ENCODE data around the gene TRIP6.
"Not testable (repeated sequence)": the region's sequence is repeated elsewhere in the genome, so short reads cannot be mapped to it uniquely, and the experiment has no call there.

The TRIP6 gene

GRCh38 chr7:100839361-100839760, 27.8 kb upstream of the TRIP6 start:
- DNase-seq: no peak

DNA sequence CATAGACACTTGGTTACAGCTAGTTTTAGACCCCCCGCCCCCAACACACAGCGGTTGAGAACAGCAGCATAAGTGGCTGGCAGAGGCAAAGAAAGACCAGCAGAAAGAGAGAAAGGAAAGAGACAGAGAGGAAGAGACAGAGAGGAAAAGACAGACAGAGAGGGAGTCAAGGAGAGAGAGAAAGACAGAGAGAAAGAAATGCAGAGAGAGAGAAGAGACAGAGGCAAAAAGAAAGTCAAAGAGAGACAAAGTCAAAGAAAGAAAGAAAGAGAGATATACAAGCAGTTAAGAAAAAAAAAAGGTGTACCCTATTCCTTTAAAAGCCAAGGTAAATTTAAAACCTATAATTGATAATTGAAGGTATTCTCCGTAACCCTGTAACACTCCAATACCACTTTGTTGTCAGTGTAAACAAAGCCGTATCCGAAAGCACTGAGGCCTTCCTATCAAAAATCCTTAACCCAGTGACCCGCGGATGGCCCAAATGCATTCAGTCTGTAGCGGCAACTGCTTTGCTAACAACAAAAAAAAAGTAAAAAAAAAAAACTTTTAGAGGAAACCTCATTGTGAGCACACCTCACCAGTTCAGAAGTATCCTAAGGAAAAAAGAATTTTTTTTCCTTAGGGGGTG, 26.6 kb upstream of the TRIP6 start:
- no peak for DNase-seq

- no peak for DNase-seq
Measured at GRCh38 chr7:100847360-100847759, 19.8 kb upstream of the TRIP6 start.

GRCh38 chr7:100852048-100852872, 14.9 kb upstream of the TRIP6 start, which contains the start of gene SLC12A9:
TSS of gene SLC12A9 (plus strand) at chr7:100852713. CDS start at chr7:100854198, 1,485 bp downstream.
- DNase-seq: peak; percentile 80 to 84

- DNase-seq: no peak
Measured at GRCh38 chr7:100854146-100854895, 12.9 kb upstream of the TRIP6 start.

GRCh38 chr7:100854899-100855298, 12.3 kb upstream of the TRIP6 start:
- DNase-seq: not testable (repeated sequence)

GRCh38 chr7:100855515-100855914, 11.7 kb upstream of the TRIP6 start:
- DNase-seq: no peak

DNA sequence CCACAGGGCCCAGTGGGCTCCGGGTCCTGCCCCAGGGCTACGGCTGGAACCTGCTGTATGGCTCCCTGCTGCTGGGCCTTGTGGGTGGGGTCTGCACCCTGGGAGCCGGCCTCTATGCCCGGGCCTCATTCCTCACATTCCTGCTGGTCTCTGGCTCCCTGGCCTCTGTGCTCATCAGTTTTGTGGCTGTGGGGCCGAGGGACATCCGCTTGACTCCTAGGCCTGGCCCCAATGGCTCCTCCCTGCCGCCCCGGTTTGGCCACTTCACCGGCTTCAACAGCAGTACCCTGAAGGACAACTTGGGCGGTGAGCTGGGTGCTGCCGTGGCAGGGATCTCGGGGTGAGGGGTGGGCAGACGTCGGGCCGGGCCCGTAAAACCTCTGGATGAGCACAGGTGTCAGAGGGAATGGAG, 10.3 kb upstream of the TRIP6 start:
- DNase-seq: no peak

GRCh38 chr7:100859856-100860255, 7.3 kb upstream of the TRIP6 start:
- DNase-seq: no peak

DNA sequence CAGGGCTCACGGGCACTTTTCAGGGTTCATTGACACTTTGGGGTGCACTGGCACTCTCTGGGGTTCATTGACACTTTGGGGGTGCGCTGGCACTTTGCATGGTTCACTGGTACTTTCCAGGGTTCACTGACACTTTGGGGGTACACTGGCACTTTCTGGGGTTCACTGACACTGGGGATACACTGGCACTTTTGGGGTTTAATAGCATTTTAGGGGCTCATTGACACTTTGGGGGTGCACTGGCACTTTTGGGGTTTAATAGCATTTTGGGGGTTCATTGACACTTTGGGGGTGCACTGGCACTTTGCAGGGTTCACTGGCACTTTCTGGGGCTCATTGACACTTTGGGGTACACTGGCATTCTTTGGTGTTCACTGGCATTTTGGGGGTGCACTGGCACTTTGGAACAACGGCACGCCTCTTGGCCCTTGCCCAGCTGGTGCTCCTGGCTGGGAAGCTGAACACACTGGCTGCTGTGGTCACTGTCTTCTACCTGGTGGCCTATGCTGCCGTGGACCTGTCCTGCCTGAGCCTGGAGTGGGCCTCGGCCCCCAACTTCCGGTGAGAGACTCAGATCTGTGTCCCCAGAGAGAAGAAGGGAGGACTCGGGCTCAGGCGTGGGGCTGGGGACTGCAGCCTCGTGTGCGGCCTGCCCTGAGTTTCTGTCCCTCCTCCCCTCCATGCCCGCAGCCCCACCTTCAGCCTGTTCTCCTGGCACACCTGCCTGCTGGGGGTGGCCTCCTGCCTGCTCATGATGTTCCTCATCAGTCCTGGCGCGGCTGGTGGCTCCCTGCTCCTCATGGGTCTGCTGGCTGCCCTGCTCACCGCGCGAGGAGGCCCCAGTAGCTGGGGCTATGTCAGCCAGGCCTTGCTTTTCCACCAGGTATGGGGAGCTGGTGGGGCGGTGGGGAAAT, 6.2 kb upstream of the TRIP6 start:
- no peak for DNase-seq

DNA sequence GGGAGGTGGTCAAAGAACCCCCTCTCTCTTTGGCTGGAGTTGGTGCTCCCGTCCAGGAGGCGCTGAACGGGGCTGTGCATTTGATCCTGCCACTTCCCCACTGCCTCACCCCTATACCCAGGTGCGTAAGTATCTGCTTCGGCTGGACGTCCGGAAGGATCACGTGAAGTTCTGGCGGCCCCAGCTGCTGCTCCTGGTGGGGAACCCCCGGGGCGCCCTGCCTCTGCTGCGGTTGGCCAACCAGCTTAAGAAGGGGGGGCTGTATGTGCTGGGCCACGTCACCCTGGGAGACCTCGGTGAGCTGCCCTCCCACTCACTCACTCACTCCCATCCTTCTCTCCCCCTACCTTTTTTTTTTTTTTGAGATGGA, 5.6 kb upstream of the TRIP6 start:
- no peak for DNase-seq

GRCh38 chr7:100863406-100863950, 3.7 kb upstream of the TRIP6 start:
- no peak for DNase-seq

DNA sequence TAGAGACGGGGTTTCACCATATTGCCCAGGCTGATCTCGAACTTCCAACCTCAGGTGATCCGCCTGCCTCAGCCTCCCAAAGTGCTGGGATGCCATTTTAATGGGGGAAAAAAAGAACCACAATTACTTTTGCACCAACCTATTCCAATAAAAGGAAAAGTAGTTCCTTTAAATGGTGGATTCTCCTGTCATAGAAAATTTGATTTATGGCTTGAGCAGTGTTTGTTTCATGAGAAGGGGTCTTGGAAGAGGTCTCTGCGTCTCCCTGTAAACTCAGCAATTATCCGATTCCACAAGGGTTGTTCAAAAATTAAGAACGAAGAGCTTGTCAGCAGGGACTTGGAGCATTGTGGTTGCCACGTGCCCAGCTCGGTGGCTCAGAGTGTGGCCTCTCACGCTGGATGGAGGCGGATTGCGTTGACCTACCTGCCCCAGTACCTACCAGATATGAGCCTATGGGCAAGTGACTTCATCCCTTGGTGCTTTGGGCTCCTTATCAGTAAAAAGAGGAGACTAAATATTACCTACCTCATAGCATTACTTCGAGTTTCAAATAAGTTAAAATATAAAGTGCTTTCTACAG, 2.8 kb upstream of the TRIP6 start:
- no peak for DNase-seq

GRCh38 chr7:100865372-100865911, 1.7 kb upstream of the TRIP6 start:
- DNase-seq: no peak

DNA sequence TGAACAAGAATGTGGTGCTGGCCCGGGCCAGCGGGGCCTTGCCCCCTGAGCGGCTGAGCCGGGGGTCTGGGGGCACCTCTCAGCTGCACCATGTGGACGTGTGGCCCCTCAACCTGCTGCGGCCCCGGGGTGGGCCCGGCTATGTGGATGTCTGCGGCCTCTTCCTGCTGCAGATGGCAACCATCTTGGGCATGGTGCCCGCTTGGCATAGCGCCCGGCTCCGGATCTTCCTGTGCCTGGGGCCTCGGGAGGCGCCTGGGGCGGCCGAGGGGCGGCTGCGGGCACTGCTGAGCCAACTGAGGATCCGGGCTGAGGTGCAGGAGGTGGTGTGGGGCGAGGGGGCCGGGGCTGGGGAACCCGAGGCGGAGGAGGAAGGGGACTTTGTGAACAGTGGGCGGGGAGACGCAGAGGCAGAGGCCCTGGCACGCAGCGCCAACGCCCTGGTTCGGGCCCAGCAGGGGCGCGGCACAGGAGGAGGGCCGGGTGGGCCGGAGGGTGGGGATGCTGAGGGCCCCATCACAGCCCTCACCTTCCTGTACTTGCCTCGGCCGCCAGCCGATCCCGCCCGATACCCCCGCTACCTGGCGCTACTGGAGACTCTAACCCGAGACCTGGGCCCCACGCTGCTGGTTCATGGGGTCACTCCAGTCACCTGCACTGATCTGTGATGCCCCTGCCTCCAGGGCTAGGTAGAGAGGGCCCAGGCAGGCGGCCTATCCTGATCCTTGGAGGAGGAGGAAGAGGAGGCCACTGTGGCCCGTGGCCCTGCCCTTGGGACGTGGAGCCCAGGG, 1.1 kb upstream of the TRIP6 start:
- no peak for DNase-seq

- DNase-seq: no peak
Measured at GRCh38 chr7:100866729-100867039, 503 bp upstream of the TRIP6 start.

- no peak for DNase-seq
Measured at GRCh38 chr7:100867776-100868485, 744 bp downstream of the TRIP6 start.

DNA sequence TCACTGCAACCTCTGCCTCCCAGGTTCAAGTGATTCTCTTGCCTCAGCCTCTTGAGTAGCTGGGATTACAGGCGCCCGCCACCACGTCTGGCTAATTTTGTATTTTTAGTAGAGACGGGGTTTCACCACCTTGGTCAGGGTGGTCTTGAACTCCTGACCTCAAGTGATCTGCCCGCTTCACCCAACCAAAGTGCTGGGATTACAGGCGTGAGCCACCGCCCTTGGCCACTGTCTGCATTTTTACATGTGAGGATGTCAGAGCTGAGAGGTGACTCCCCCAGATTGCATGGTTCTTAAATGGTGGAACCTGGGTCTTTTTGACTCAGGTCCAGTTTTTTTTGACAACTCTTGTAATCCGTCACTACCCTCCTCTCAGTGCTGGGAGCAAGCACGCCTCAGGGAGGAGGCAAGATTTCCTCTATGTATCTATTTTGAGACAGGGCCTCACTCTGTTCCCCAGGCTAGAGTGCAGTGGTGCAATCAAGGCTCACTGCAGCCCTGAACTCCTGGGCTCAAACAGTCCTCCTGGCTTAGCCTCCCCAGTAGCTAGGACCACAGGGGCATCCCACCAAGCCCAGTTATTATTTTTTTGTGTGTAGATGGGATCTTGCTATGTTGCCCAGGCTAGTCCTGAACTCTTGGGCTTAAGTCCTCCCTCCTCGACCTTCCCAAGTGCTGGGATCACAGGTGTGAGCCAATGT, 6.6 kb downstream of the TRIP6 start:
- no peak for DNase-seq

GRCh38 chr7:100874300-100874576, 7.1 kb downstream of the TRIP6 start:
- no peak for DNase-seq
